Glomerular visceral epithelial cell (primary cell): ENCODE measurements around the gene NEDD8.

Source experiments
- DNase-seq: peaks from one replicate; pipeline ENCODE4 v3.0.0-alpha.2; 2016; ENCODE audit errors: extremely low spot score

Gene NEDD8

GRCh38 chr14:24263848-24264247 is 31.7 kb upstream of the NEDD8 start:
- DNase-seq, result no peak

DNA sequence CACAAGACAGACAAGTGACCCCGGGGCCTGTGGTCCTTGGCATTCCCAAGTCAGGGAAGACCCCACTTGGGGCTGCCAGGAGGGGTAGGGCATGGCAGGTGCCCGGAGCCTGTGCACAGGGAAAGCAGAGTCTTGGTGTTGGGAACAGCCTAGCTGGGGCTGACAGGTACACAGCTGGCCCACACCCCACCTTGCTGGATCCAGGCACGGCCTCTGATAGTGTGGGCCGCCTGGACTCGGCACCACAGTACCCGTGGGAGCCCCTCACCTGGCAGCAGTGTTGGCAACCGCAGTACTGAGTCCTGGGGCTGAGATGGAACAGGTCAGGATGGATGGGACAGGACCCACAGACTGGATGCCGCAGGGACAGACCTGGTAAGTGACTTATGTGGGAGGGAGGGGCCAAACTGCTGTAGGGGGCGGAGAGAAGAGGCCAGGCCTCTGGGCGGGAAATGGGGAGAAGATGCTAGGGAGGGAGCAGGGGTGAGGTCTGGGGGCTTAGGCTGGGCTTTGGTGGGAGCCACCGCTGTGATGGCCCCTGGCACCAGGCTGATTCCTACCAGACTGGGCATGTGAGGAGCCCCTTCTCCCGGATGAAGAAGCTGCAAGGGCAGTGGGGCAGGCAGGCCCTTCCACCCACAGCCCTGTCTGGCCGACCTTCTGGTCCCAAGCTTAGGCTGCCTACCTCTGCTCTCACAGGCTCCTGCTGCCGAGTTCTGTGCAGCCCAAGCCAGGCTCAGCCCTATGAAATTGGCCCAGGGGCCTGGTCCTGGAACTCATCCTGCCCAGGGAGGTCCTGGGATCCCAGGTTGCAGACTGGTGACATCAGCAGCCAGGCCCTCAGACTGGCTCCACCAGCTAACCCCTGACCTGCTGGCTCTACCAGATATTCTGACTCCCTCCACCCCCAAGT is 30.9 kb upstream of the NEDD8 start, which contains the start of gene TGM1:
TSS of gene TGM1 (minus strand) at position 357 of the 913 bp plus-strand sequence. CDS start 825 bp downstream, outside the sequence.
- DNase-seq, result no peak

DNA sequence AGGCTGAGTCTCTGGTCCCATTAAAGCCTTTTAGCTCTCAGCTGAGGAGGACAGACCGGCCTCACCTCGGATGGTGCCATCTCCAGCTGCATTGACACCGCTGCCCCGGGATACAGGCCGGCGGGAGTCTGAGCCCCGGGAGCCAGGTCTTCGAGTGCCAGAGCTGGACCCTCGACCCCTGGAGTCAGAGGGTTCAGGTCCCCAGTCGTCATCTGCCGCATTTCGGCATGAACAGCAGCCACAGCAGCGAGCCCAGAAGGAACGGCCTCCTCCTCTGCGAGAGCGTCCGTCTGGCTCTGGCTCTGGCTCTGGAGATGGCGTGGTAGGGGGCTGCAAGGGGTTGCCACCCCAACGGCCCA is 29.8 kb upstream of the NEDD8 start:
- DNase-seq, result no peak

DNA sequence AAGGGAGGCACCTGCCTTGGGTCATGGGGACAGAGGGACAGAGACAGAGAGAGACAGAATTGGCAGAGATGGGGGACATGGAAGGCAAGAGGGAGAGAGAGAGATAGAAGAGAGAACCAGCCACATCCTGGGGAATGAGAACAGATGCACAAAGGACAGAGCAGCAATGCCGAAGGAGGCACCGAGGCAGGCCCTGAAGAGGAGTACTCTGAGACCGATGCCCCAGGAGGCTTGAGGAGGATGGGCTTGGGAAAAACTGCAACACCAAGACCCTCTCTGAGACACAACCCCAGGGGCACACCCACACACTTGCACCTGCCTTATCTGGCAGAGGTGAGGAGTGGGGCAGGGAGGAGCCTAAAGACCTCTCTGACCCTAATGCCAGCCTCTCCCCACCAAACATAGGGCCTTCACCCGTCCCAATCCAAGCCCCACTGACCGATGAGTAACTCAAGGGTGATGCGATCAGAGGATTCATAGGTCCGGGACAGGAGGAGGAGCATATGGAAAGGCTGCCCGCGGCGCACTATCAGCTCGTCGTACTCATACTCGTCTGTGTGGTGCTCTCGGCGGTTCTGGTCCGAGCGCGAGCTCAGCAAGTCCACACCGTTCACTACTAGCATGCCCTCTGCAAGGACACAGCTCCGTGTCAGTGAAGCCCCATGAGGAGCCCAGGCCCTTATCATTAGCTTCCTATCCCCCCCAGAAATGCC is 29.2 kb upstream of the NEDD8 start:
- DNase-seq, result no peak

GRCh38 chr14:24260780-24261157 is 28.6 kb upstream of the NEDD8 start:
- DNase-seq, result no peak

DNA sequence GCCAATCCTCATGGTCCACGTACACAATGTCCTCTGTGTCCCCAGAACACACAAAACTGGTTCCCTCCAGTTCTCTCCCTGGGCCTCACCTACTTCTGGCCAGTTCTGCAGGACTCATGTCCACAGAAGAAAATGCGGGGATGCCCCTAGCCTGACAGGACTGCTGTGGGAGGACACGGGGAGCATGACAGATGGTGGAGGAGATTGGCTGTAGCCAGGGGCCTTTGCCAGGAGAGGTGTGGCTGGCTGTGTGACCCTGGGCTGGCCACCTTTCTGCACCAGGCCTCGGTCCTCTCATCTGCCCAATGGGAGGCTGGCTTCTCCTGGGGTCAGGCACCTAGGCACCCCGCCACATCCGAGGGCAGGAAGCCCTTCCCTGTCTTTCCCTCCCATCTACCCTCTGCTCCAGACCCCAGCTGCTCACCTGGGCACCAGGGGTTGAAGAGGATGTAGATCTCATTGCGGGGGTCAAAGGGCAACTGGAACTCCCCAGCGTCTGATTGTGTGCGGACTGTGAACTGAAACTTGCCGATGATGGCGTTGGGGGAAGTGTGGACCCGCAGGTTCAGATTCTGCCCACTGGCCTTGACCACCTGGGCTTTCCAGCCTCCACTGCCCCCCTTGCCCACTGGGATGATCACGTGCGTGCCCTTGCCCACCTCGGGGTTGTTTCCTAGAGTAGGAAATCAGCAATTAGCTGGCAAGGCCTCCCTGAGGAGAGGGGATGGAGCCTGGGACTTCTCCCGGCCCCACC is 28.0 kb upstream of the NEDD8 start:
- DNase-seq, result no peak

- DNase-seq, result peak; percentile 30
Observed at GRCh38 chr14:24259282-24260025, 27.3 kb upstream of the NEDD8 start.

DNA sequence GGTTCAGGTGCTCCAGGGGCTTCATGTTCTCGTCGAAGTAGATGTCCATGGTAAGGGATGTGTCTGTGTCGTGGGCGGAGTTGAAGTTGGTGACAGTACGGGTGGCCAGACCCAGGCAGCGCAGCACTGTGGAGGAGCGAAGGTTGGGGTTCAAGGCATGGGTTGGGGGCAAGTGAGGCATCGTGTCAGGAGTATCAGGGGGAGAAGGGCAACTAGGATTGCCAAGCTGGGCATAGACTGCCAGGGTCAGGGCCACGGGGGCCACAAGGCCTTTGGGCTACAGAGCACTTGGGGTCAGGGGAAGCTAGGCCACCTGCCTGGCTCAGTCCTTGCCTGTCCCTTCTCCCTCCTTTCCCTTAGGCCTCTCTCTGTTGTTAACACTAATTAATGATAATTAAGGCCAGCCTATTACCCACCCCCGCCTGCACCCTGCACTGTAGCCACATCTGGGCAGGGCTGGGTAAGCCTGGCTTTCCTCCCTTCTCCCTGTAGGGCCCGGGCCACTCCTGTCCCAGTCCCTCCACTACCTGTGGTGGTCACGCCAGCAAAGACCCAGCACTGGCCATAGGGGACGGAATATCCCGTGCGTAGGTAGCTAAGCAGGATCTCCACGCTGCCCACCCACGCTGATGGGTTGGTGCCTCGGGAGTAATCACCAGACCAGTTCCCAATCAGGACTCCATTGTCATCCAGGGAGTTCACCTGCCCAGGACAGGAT is 26.5 kb upstream of the NEDD8 start:
- no peak for DNase-seq

DNA sequence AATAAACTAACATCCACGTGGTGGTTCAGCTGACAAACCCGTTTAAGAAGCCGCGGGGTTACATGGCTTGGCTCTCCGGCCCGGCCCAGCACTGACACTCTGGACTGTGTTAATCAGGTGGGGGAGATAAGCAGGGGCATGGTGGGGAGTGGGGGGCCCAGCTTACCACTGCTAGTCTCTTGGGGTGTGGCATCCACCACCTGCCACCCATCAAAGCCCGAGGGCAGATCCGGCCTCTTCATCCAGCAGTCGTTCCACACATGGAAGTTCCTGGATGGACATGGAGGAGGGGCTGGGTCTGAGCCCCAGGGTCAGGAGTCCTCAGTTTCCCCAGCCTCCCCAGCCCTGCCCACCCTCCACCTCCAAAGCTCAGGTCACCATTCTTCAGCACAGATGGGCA is 26.0 kb upstream of the NEDD8 start:
- DNase-seq, result no peak

DNA sequence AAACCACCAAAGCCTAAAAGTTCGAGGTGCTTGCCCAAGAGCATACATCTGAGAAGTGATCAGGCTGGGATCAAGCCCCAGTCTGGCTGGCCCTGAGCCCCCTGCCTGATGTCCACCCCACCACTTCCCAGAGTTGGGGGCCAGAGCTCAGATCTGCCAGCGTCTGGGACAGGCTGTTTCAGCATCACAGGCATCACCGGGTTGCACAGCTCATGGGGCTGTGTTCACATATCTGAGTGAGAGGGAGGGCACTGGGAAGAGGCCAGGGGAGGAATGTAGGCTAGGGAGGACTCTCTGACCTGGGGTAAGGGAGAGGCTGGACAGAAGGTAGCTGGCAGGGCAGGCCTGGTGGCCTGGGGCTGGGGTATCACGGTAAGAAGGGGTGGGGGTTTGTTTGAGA is 24.8 kb upstream of the NEDD8 start:
- no peak for DNase-seq

DNA sequence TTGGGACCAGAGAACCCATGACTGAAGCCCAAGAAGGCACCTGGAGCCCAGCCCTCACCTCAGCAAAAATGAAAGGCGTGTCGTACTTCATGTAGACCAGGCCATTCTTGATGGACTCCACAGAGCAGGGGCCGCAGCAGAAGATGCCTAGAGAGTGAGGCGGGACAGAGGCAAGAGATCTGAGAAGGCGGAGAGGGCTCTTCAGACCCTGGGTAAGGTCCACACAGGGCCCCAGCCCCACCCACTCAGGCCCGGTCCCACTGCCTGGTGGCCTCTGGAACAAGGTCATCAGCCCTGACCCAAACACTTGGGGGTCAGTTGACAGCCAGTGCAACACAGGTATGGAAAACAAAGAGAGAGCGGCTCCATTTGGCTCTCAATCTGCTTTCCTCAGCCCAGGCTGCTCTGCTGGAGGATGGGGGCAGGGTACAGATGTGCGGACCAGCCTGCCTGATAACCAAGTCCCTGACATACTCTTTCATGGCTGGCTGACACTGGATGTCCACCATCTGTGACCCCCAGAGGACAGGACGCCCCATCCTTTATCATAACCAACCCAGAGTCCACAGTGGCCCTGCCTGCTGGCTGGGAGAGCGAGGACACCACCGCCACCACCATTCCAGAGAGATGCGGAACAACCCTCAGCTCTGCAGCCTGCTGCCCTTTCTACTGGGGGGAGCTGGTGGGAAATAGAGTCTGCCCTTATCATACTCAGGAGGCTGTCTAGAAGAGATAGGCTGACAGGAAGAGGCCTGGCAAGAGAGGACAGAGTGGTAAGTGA is 24.0 kb upstream of the NEDD8 start:
- DNase-seq, result no peak

DNA sequence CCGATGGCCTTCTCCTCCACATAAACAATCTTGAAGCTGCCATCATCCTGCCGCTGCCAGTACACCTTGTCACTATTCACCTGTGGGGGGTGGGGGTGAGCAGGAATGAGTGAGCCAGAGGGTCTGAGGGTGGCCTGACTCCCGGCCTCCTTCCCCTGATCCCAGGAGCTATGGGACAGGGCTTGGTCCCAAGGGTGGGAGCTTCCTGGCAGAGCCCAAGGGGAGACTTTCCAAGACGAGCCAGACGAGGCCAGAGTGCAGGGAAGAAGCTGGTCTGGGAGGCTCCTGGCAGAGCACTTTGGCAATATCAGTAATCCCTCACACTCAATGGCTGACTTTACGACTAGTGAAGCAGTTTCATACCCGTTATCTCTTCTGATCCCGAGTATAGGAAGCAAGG is 23.3 kb upstream of the NEDD8 start:
- DNase-seq, result no peak

DNA sequence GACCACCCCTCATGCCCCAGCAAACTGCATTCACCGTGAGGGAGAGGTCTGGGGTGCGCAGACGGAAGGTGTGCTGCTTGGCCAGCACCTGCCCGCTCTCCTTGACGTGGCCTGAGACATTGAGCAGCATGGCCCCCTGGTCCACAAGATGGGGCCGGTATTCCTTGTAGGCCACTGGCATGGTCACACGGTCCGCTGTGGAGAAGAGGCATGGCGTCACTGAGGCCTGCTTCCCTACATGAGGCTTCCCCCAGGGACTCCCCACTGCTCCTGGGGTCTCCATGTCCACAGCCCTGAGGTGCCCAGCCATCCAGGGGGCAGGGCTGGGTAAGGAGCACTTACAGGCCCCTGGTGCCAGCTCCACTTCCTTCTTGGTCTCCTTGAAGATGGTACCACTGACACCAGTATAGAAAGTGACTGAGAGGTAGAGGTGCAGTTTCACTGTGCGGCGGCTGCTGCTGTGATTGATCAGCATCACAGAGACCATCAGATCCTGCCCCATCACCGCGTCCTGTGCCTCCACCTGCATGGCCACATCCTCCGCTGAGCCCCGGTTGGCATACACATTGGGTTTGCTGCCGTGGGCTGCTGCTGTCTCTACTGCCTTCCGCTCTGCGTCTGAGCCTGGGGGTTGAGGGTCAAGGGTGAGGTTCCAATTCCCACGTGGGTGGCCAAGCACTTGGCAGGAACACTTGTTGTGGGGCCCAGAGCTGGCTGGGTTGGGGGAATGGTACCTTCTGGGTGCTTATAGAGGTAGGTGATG is 22.6 kb upstream of the NEDD8 start:
- DNase-seq, result no peak

GRCh38 chr14:24253936-24254335 is 21.8 kb upstream of the NEDD8 start:
- DNase-seq, result no peak

DNA sequence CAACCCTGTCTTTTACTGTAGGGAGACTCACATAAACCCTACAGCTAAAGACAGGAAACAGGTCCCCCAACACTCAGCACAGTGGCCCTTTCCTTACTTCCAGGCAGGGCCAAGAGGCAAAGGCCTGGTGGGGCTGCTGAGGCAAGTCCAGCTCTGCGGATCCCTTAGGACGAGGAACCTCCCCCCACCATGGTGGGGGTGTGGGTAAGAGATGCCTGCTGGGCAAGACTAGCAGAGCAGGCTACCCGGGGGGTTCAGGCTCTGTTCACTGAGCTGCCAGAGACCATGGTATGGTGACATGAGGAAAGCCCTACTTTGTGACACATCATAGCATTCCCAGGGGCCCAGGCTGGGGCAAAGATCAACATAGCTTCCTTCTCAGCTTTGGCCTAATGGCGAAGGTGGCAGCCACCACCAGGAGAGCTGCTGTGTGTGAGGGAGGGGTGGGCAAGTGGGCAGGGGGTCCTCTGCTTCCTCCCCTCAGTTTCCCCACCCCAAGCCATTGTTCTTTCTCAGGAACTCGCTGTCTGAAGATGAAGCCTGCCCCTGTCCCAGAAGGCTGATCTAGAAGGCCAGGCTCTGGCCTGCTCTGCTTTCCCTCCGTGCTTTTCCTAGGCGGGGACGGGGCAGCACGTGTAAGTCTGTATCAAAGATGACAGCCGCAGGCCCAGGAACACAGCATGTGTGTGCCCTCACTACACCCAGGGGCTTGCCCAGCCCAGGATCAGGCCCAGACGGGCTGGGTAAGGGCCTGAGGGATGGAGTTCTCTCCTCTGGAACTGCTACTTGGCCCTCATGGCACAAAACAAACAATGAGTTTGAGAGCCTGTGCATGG is 20.3 kb upstream of the NEDD8 start:
- no peak for DNase-seq

DNA sequence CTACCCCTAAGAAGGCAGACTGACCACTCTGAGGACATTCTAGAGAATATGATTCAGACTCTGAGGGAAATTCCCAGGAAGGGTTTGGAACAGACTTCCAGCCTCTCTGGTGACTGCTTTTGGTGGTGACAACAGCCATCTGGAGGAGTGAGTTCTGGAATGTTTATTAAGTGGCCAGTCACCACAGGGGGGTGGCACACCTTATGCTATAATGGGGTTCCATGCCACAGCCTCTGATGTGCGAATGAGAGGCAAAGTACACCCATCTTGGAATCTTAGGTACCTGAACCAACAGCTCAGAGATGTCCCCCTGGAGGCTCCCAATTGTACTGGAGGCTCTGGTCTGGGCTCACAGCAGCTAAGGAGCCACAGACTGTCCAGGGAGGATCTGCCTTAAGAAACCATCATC is 19.7 kb upstream of the NEDD8 start:
- peak; percentile 63 for DNase-seq

DNA sequence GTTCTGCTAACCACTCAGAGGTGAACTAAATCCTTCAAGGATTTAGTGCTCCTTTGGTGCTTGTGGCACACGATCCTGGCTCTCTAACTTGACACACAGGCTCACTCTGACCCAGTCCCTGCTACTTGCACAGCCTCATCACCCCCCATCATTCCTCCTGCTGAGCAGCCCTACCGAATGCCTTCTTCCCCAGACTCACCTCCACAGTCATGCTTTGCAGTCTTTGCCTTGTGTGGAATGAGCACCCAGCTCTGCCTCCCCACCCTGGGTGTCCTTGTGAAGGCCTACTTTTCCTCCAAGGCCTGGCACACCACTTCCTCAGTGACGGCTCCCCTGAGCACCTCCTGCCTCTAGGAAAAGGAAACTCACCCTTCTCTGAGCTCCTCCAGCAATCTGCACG is 18.2 kb upstream of the NEDD8 start:
- DNase-seq, result no peak

GRCh38 chr14:24249230-24250021 is 17.3 kb upstream of the NEDD8 start:
- no peak for DNase-seq
